Right lobe of liver (tissue), 4 donors: Measurements from ENCODE around the gene C4orf50.

Experiments
- CTCF ChIP-seq, 4 donors: fragments of 200-600 bp in 3 of 4; fragments of 450-650 bp in 1 of 4; IDR thresholded peaks; one replicate each; pipeline versions ENCODE4 v1.5.1 to v1.8.0; 2016 to 2022; ENCODE audit warnings: antibody characterized with exemption in 4 of 4, mild to moderate bottlenecking in 2 of 4
- POLR2A ChIP-seq: fragments of 450-650 bp; IDR thresholded peaks from one replicate; pipeline ENCODE4 v1.6.1; 2017; ENCODE audit warnings: antibody characterized with exemption, mild to moderate bottlenecking
- donor health status: DM: no; HTN: no; CAD: no.
- donor health status: DM: no; HTN: no; CAD: no.
- donor health status: DM: no; HTN: yes; CAD: no.

DNA sequence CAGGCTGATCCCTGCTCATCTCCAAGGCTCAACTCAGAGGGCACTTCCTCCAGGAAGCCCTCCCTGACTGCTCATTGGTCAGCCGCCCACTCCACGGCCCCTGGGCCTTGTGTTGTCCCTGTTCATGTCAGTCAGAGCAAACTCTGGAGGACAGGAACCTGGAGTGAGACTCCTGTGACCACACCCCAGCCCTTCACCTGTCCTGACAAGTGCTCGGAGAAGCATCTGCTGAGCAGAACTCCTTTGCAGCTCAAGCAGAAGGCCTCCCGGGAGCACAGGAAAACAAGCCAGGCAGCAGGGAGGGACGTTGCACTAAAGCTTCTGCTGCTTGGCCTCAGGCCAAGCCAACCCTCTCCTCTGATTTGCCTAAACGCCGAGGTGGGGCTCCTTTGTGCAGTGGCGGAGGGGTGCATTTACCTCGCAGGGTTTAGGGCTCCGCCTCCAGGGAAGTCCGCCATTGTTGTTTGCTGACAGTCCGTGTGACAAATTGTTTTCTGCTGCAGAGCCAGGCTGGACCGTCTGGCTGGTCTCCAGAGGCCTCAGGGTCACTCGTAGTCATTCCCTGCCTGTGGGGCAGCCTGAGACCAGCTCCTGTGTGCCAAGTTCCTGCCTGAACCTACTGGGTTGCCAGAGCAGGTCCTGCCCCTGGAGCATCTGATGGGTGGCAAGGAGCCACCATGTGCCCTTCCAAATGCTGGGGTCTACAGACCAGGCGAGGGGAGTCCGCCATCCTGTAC is 61.8 kb downstream of the C4orf50 start:
- no peak for TF ChIP-seq CTCF (IDR thresholded peaks at IDR 0.05)
- no peak for TF ChIP-seq POLR2A
